HUES48 (cell line): ENCODE results near the gene HHIP.
A peak's percentile ranks its signal among the peaks of the same experiment; 100 is the strongest.

ENCODE experiments used
- H3K27ac ChIP-seq: one replicate; pipeline ENCODE4 v1.7.0; 2013; ENCODE audit warnings: low read depth, low read length, inconsistent platforms
- H3K27me3 ChIP-seq: 2 replicates; pipeline ENCODE4 v1.6.1; 2013; ENCODE audit warnings: mild to moderate bottlenecking, low read length; ENCODE audit not compliant: control insufficient read depth, insufficient read depth
- H3K36me3 ChIP-seq: 2 replicates; pipeline ENCODE4 v1.6.1; 2013; ENCODE audit warnings: low read length; ENCODE audit not compliant: control insufficient read depth, insufficient read depth
- H3K4me1 ChIP-seq: 2 replicates; pipeline ENCODE4 v1.6.1; 2013; ENCODE audit warnings: mild to moderate bottlenecking, low read length; ENCODE audit not compliant: control insufficient read depth, insufficient read depth
- H3K4me3 ChIP-seq: 2 replicates; pipeline ENCODE4 v1.5.1; 2013; ENCODE audit warnings: mild to moderate bottlenecking, low read depth, low read length
- H3K9ac ChIP-seq: 2 replicates; pipeline ENCODE4 v1.6.1; 2013; ENCODE audit warnings: mild to moderate bottlenecking, low read depth, low read length, moderate library complexity
- H3K9me3 ChIP-seq: 2 replicates; pipeline ENCODE4 v1.6.1; 2013; ENCODE audit warnings: low read length; ENCODE audit not compliant: control insufficient read depth, insufficient read depth

Gene HHIP, protein sequence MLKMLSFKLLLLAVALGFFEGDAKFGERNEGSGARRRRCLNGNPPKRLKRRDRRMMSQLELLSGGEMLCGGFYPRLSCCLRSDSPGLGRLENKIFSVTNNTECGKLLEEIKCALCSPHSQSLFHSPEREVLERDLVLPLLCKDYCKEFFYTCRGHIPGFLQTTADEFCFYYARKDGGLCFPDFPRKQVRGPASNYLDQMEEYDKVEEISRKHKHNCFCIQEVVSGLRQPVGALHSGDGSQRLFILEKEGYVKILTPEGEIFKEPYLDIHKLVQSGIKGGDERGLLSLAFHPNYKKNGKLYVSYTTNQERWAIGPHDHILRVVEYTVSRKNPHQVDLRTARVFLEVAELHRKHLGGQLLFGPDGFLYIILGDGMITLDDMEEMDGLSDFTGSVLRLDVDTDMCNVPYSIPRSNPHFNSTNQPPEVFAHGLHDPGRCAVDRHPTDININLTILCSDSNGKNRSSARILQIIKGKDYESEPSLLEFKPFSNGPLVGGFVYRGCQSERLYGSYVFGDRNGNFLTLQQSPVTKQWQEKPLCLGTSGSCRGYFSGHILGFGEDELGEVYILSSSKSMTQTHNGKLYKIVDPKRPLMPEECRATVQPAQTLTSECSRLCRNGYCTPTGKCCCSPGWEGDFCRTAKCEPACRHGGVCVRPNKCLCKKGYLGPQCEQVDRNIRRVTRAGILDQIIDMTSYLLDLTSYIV

DNA sequence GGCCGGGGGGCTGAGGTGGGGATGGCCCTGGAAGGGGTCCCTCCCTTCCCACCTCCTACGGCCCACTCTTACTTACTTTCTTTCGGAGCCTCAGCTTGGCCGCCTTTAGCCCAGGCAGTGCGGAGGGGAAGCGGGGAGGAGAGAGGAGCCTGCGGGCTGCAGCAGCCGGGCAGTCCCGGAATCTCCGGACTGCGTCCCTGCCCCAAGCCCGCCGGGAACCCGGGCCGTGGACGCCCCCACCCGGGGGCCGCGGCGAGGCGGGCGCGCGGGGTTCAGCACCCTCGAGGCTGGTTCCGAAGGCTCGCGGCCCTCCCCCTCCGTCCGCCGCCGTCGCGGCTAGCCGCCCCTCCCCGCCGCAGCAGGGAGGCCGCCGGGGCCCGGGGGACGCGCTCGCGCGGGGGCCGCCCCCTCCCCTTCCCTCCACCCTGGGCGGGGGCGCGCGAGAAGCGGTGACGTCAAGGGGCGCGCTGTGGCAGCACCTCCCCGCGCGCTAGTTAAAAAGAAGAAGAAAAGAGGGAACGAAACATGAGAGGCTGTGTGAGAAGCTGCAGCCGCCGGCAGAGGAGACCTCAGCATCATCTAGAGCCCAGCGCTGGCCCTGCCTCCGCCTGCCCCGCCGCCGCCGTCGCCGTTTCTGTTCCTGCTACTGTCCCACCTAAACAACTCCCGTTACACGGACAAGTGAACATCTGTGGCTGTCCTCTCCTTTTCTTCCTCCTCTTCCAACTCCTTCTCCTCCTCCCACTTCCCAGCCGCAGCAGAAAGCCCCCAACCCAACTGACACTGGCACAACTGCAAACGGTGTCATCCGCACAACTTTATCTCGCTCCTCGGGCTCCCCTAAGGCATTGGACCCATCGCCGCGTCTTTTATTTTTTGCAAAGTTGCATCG, at the start of gene HHIP:
HHIP (plus strand) TSS at position 526 of the 892 bp plus-strand sequence. CDS start 520 bp downstream, outside the sequence.
- H3K36me3 ChIP-seq, result no peaks in the 10 kb centered on the region
- peaks cover 71% of the 10 kb centered on the region for H3K27me3 ChIP-seq
- H3K4me3 ChIP-seq, result peak within 1 kb of the TSS; percentile 61
- no peaks in the 10 kb centered on the region for H3K9me3 ChIP-seq
- H3K4me1 ChIP-seq, result peaks cover 43% of the 10 kb centered on the region
- peak within 1 kb of the TSS; percentile 30; the same call in 1 of the 2 replicates for H3K9ac ChIP-seq
- H3K27ac ChIP-seq, result no peak within 1 kb of the TSS

DNA sequence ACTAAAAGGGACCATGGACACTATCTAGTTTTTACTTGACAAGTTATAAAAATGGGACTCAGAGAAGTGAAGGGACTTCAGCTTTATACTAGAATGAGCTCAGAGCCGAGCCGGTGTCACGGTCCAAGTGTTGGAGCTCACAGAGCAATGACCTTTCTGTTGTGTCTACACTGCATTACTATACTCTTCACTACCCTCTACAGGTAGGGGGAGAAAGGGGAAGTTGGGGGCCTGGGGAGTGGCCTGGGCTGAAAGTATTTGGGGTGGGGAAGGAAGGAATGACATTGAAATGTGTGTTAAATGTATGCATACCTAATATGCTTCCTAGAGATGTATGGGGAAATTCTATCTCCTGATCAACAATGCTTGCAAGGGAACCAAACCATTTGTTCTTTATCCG, 48.8 kb upstream of the HHIP start:
- Histone ChIP-seq H3K9ac (no peak overlapping the region), H3K27me3 (no peaks in the 10 kb centered on the region), H3K4me1 (no peaks in the 10 kb centered on the region), H3K9me3 (no peaks in the 10 kb centered on the region), H3K27ac (no peak overlapping the region), H3K36me3 (no peaks in the 10 kb centered on the region), H3K4me3 (no peak overlapping the region)

DNA sequence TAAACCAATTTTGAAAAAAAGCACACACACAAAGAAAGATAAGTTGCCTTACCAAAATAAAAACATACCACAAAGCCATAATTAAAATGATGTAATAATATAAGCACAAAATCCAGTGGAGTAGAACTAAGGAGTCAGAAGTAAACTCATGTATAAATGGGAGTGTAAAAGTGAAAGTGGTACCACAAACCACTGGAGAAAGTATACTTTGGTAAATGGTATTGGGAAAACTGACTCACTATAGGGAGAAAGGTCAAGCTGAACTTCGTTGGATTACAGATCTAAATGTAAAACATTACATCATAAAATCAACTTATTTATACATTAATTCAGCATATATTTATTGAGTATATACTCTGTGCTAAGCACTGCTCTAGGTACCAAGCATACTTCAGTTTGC, 46.3 kb upstream of the HHIP start:
- no peak overlapping the region for H3K9ac ChIP-seq
- no peak overlapping the region for H3K4me3 ChIP-seq

DNA sequence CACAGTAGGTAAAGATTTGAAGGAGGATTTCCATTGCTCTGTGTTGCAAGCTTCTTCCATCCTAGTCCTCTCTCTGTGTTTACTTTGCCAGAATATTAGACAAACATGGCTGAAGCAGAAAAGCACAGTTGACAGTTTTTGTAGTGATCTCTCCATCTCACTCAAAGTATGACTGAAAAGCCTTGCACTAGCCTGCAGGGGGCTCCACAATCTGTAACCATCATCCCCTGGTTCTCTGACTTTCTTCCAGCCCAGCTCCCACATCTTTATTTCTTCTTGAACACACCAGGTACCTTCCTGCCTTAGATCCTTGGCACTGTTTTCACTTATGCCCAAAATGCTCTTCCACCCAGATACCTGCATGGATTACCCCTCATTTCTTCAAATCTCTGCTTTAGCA, 34.1 kb upstream of the HHIP start:
- H3K27me3 ChIP-seq, result no peaks in the 10 kb centered on the region
- no peaks in the 10 kb centered on the region for H3K4me1 ChIP-seq
- H3K9me3 ChIP-seq, result no peaks in the 10 kb centered on the region
- H3K27ac ChIP-seq, result no peak overlapping the region
- no peak overlapping the region for H3K4me3 ChIP-seq
- H3K9ac ChIP-seq, result no peak overlapping the region
- H3K36me3 ChIP-seq, result no peaks in the 10 kb centered on the region

More for the DNA sequence above, 46.3 kb upstream of the HHIP start:
- Histone ChIP-seq H3K27me3 (no peaks in the 10 kb centered on the region), H3K4me1 (no peaks in the 10 kb centered on the region), H3K9me3 (no peaks in the 10 kb centered on the region), H3K27ac (no peak overlapping the region), H3K36me3 (no peaks in the 10 kb centered on the region)

DNA sequence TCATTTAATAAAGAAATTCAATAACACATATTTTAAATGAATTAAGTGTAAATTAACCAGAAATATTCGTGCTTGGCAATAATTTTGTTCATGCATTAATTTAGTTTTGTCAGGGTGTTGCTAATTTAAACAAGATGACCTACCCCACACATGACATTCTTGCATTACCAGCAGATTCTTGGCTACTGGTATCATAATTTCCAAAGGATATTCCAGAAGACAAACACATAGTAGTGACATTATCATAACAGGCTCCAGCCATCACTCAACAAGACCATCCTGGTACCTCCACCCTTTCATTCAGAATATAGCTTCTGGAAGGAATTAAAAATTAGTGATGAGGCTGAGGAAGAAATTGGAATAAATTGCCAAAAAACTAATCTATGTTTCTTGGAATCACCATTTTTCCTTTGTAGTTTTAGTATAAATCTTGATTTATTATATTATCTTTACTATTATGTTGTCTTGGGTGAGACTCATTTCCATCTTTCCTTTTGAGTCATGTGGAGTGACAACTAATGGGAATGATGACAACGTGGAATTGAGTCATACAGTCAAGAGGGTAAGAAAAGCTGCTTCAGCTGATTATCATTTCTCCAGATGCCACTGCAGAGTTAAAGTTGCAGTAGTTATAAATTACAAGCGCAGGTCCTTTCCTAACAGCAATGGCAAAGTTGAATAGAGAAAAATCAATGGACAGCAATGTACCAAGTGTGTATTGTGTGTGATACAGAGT, 30.9 kb upstream of the HHIP start:
- no peak overlapping the region for H3K9ac ChIP-seq
- H3K27me3 ChIP-seq, result no peaks in the 10 kb centered on the region
- no peaks in the 10 kb centered on the region for H3K4me1 ChIP-seq
- H3K4me3 ChIP-seq, result no peak overlapping the region
- H3K9me3 ChIP-seq, result no peaks in the 10 kb centered on the region
- H3K36me3 ChIP-seq, result no peaks in the 10 kb centered on the region
- no peak overlapping the region for H3K27ac ChIP-seq

DNA sequence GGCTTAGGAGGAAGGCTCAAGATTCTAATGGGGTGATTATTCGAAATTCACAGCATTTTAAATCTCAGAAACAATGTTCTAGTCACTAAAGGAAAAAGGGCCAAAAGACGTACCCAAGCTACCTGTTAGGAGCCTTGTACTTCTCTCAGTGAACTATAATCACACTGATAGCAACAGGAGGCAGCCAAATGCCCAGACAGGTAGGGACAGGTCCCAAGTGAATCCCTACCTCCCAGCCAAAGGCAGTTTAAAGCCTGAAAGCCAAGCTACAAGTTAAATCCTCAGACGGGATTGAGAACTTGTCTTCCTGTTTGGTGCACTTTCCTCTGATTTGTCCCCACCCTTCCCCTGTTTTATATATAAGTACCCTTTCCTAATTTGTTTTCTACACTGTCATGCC, 24.3 kb upstream of the HHIP start:
- Histone ChIP-seq H3K4me3 (no peak overlapping the region), H3K4me1 (no peaks in the 10 kb centered on the region), H3K36me3 (no peaks in the 10 kb centered on the region), H3K27me3 (no peaks in the 10 kb centered on the region), H3K9ac (no peak overlapping the region), H3K9me3 (no peaks in the 10 kb centered on the region), H3K27ac (no peak overlapping the region)

DNA sequence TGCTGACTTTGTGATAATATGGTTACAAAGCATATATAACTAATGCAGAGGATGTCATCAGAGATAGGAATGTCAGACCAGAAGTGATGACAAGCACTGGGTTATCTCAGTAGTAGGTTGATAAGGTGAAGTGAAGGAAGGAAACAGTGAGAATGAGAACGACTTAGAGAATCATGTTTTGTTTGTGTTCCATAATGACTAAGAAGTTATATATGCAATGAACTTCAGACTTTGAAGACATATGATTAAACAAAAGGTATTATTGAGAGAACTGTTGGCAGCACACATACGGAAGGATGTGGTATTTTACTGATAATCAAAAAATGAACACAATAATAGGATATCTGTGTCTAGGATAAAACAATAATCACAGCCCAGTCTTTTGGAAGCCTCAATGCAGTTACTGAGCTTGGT, 18.3 kb upstream of the HHIP start:
- Histone ChIP-seq H3K4me1 (no peaks in the 10 kb centered on the region), H3K9ac (no peak overlapping the region), H3K36me3 (no peaks in the 10 kb centered on the region), H3K9me3 (no peaks in the 10 kb centered on the region), H3K27me3 (no peaks in the 10 kb centered on the region), H3K27ac (no peak overlapping the region), H3K4me3 (no peak overlapping the region)

DNA sequence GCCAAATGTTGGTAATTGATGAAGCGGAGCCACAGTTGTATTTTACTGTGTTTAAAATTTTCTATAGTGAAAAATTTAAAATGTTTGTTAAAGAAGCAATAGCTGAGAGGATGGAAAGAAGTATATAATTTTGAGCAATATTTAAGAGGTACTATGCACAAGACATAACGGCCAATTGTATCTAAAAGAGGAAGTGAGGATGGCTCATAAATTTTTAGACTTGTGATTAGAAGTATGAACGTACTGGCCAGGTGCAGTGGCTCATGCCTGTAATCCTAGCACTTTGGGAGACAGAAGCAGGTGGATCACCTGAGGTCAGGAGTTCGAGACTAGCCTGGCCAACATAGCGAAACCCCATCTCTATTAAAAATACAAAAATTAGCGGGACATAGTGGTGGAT, 12.7 kb upstream of the HHIP start:
- H3K27me3 ChIP-seq, result no peaks in the 10 kb centered on the region
- no peaks in the 10 kb centered on the region for H3K4me1 ChIP-seq
- H3K4me3 ChIP-seq, result no peak overlapping the region
- H3K9ac ChIP-seq, result no peak overlapping the region
- H3K36me3 ChIP-seq, result no peaks in the 10 kb centered on the region
- H3K9me3 ChIP-seq, result no peaks in the 10 kb centered on the region
- H3K27ac ChIP-seq, result no peak overlapping the region

DNA sequence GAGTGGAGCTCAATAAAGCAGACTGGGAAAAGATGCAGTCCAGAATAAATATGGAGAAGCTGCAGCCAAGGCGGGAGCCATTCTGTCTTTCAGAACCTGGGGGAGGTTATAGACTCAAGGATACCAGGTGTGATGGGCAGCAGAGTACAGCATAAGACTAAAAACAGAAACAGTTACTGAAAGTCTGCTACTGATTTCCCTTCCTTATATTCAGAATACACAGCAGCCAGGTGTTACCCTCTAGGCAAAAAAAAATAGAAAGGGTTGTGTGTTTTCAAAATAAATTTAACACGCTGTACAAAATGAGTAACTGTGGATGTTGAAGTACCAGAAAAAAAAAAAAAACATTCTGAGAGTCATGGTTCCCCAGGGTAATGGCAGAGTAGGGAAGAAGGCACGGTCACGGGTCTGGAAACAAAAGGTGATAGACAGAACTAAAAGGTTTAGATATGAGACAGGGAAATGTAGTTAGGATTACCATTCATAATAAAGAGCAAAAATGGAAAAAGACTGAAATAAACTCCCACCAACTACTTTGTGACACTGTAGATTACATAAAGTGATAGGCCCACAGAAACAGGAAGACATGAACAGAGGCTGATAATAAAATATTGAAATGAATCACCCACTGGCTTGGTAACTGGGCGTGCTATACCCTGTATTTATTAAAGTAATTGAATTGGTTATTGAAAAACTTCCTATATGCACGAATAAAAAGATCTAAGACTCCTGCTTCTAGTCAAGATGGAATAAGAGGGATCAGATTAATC, 10.8 kb upstream of the HHIP start:
- H3K4me1 ChIP-seq, result no peaks in the 10 kb centered on the region
- H3K9ac ChIP-seq, result no peak overlapping the region
- H3K4me3 ChIP-seq, result no peak overlapping the region
- no peak overlapping the region for H3K27ac ChIP-seq
- no peaks in the 10 kb centered on the region for H3K27me3 ChIP-seq
- no peaks in the 10 kb centered on the region for H3K9me3 ChIP-seq
- H3K36me3 ChIP-seq, result no peaks in the 10 kb centered on the region
